GM10266 (cell line): ENCODE data around the gene PRPF19.

ENCODE experiments used
- DNase-seq: peaks from one replicate; pipeline ENCODE4 v3.0.0; 2012; ENCODE audit errors: extremely low spot score
- TF ChIP-seq, protein P1 (sequence below): IDR thresholded peaks from 2 replicates; pipeline ENCODE4 v1.5.1; 2012; ENCODE audit warnings: mild to moderate bottlenecking, low read depth; ENCODE audit not compliant: control insufficient read depth, insufficient read depth; ENCODE audit errors: missing control alignments

PRPF19 gene

DNA sequence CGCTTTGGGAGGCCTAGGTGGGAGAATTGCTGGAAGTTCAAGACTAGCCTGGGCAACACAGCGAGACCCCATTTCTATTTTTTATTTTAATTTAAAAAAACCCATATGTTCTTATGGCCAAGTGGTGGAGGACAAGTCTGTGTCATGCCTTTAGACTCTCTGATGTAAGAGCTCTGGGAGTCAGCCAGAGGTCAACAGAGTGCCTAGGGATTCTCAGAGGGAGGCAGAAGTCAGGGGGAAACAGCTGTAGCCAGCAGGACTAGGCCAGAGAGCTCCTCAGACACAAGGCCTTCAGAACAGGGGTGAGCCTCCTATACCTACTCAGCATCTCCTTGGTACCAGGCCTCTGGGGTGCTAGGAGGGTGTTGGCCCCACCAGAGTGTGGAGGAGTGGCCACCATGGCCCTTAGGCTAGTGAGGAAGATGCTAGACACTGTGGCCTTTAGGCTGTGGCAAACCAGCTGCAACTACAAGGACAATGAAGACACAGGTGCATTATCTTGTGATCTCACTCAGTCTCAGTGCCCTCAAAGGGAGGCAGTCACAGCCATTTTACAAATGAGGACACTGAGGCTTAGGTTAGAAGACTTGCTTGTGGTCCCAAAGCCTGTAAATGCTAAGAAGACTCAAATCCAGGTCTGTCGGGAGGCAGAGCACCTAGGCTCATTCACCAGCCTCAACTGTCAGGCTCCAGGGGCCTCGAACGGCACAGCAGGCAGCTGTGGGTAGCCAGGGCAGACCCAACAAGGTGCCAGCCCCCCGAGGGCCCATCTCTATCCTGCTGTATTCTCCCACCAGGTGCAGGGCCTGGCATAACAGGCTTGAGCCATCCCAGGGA is 34.0 kb downstream of the PRPF19 start:
- no peak for DNase-seq

DNA sequence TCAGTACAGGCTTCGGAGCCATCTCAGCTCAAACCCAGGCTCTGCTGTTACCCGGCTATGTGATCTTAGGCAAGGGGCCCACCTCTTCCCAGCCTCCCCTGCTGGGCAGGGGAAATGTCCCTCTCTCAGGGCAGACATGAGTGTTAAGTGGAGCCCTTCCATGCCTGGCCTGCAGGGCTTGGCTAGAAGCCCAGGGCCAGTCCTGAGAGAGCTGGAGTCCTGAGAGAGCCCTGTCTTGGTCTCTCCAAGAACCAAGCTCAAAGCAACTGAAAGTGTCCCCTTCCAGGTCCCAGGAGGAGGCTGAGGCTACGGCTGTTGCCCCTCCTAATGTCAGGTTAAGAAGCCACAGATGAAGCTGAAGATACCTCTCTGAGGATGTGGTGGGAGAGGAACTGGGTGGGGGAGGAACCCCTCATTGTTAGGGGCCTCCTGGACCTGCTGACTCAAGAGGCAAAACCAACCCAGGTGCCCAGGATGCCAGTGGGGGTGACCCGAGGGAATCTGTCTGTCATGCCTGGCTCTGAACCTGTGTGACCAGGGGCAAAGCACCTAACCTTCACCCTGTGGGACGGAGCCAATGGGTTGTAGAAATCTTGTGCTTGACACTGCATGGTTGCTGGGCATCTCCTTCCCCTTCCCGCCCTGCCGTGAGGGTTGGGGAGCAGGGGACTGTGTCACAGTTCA is 34.9 kb downstream of the PRPF19 start:
- no peak for DNase-seq
- TF ChIP-seq, protein P1, sequence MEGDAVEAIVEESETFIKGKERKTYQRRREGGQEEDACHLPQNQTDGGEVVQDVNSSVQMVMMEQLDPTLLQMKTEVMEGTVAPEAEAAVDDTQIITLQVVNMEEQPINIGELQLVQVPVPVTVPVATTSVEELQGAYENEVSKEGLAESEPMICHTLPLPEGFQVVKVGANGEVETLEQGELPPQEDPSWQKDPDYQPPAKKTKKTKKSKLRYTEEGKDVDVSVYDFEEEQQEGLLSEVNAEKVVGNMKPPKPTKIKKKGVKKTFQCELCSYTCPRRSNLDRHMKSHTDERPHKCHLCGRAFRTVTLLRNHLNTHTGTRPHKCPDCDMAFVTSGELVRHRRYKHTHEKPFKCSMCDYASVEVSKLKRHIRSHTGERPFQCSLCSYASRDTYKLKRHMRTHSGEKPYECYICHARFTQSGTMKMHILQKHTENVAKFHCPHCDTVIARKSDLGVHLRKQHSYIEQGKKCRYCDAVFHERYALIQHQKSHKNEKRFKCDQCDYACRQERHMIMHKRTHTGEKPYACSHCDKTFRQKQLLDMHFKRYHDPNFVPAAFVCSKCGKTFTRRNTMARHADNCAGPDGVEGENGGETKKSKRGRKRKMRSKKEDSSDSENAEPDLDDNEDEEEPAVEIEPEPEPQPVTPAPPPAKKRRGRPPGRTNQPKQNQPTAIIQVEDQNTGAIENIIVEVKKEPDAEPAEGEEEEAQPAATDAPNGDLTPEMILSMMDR = no peak

More for the DNA sequence above, 34.0 kb downstream of the PRPF19 start:
- TF ChIP-seq, protein P1 = no peak

DNA sequence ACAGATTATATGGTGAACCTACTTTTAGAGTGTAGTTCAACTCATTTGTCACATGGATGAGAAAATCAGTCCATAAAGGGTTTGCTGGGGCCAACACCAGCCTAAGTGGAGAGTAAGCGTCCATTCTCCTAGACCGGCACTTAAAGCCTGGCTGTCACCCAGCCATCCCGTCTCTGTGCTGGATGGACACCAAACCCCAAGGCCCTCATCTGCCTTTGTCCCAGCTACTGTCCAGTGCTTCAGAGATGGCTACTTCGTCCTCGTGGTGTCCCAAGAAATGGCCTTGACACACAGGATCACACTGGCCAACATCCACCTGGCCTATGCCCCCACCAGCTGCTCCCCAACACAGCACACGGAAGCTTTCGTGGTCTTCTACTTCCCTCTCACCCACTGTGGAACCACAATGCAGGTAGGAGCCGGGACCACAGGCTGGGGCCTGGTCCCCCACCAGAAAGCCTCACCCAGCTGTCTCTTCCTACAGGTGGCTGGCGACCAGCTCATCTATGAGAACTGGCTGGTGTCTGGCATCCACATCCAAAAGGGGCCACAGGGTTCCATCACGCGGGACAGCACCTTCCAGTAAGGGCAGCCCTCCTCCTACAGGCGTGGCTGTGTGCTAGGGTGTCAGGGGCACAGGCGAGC is 35.5 kb downstream of the PRPF19 start:
- TF ChIP-seq, protein P1 = no peak
- DNase-seq = no peak

DNA sequence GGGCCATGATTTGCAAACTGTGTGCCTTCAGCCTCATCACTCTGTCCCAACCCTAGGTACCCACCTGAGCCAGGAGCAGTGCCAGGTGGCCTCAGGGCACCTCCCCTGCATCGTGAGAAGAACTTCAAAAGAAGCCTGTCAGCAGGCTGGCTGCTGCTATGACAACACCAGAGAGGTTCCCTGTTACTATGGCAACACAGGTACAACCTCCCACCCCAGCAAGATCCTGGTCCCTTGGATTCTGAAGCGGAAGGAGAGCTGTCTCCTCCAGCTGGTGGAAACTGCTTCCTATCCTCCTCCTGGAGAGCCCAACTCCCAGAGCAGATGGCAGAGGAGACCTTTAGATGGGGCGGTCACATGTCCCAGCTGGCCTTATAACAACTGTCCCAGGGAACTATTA is 36.1 kb downstream of the PRPF19 start:
- DNase-seq = no peak
- TF ChIP-seq, protein P1 = no peak

DNA sequence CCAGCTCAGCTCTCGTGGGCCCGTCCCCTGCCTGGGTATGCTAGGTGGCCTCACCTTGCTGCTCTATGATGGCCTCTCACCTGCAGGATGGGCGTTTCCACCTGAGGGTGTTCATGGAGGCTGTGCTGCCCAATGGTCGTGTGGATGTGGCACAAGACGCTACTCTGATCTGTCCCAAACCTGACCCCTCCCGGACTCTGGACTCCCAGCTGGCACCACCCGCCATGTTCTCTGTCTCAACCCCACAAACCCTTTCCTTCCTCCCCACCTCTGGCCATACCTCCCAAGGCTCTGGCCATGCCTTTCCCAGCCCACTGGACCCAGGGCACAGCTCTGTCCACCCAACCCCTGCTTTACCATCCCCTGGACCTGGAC is 36.9 kb downstream of the PRPF19 start:
- DNase-seq = no peak
- TF ChIP-seq, protein P1 = no peak

DNA sequence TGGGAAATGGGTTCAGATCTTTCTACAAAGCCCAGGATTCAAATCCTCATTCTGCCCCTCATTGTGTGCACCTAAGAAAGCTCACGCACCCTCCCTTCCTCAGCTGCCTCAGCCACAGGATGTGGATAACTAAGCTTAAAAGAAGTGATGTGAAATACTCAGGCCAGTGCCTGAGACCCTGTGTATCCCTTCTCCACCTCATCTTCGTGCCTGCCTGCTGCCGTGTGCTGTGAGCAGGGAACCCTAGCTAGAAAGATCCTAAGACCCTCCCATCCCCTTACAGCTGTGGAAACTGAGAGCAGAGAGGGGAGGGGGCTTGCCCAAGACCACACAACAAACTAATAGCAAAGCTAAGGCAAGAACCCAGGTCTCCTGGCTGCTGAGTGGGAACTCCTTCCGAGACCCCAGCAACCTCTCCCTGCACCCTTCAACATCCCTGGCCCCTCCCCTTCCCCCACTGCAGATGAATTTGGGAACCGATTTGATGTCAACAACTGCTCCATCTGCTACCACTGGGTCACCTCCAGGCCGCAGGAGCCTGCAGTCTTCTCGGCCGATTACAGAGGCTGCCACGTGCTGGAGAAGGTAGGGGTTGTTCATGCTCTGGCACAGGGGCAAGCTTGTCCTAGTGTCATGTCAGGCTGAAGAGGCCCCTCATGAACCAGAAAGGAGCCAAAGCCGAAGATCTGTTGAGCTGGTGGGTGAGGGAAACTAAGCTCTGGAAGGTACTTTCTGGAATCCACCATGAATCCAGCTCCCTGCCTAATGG is 37.5 kb downstream of the PRPF19 start:
- TF ChIP-seq, protein P1 = no peak
- no peak for DNase-seq
